K562 (cell line): ENCODE data around the gene NTN4. TPM values are rescaled to one million over a fixed set of nuclear protein-coding genes. Genes with fewer than 3 reads are reported as not detected.

ENCODE experiments used
- HMBOX1 ChIP-seq: sonication (generic); IDR thresholded peaks from 2 replicates; pipeline ENCODE4 v1.6.1; 2016
- TBP ChIP-seq: optimal IDR thresholded peaks from 2 replicates; pipeline ENCODE3; 2011; ENCODE audit warnings: low read depth, low read length, improper control_type of control experiment
- XRCC3 ChIP-seq: fragments of 450-650 bp; IDR thresholded peaks from 2 replicates; pipeline ENCODE4 v1.6.1; 2017; ENCODE audit warnings: mild to moderate bottlenecking, moderate library complexity
- polyA plus RNA-seq, 8 experiments: library from polyadenylated mRNA; depleted of rRNA in 4 of 8; stranded (reverse) in 5 of 8; unstranded in 3 of 8; fragments of >200 nt; fragmentation: Nextera tagmentation in 2 of 8; fragmentation: Illumina TruSeq in 1 of 8; extraction: Ambion mirVana in 2 of 8; extraction: Trizol in 1 of 8; gene quantifications; 2 replicates each; pipeline versions ENCODE4 v1.2.1 to v1.2.3, GENCODE V29; 2011 to 2014; ENCODE audit warnings: inconsistent platforms in 1 of 8, missing spikeins in 1 of 8
- total RNA-seq, 7 experiments: library from RNA; depleted of rRNA in 6 of 7; stranded (reverse); fragments of >200 nt in 6 of 7; fragmentation: Illumina TruSeq in 2 of 7; extraction: Trizol in 2 of 7; gene quantifications; 2 replicates each; pipeline versions ENCODE4 v1.2.1 to v1.2.3, GENCODE V29; 2011 to 2021; ENCODE audit warnings: low replicate concordance in 1 of 7
- TF ChIP-seq, protein P1 (sequence below): fragments of 200-400 bp; formaldehyde crosslinking; IDR thresholded peaks from 2 replicates; pipeline ENCODE4 v1.6.1; 2017; ENCODE audit warnings: mild to moderate bottlenecking, low read depth, low read length, moderate library complexity
- TF ChIP-seq, protein P2 (sequence below), 2 experiments: fragments of 150-350 bp in 1 of 2; IDR thresholded peaks; 2 replicates each; pipeline ENCODE4 v1.6.1; 2012 to 2016; ENCODE audit warnings: low read depth in 2 of 2, low read length in 2 of 2, mild to moderate bottlenecking in 1 of 2, moderate library complexity in 1 of 2
- TF ChIP-seq, protein P3 (sequence below): fragments of 450-650 bp; IDR thresholded peaks from 2 replicates; pipeline ENCODE4 v1.7.0; 2016; ENCODE audit warnings: borderline replicate concordance

NTN4 gene
- total and polyA plus RNA-seq, 9 of the 15 experiments (the other 6 are each of a cell fraction or from before 2014, with no cell fraction given) = 0.13 TPM; not detected in 8

DNA sequence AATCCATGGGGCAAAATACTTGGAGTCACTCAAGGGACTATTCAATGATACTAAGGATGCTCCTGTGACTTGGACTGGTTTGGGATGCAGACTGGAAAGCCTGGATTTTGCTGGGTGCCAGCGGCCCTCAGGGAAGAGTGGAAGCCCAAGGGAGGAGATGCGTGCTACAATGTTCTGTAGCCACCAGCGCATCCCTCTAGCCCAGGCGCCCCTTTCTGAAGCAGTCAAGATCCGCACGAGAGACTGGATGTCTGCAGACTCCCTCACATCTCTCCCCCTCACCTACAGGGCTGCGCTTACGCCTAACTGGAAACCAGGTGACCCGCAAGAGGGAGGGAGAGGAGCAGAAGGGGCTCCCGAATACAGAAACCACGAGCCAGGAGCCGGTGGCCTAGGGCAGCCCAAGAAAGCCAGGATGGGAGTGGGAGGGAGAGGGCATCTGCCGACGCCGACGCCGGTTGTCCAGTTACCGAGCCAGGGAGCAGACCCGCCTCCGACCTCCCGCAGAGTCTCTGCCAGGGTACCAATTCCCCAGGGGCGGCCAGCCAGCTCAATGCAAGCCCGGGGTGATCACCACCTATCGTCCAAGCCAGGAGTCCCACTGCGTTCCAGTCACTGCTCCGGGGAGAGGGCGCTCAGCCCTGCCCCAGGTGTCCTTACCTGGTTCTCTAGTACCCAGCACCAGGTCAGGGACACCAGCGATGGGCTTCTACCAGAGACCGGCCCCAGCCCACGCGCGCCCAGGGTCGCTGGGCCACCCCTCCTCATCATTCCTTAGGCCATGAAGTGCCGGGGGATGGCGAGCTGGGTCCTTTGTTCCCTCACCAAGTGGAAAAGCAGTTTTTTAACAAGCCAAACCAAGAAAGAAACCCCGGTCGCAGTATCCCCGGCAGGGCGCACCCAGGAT lies 1.2 kb downstream of the NTN4 start (continued):
- TF ChIP-seq, protein P1, sequence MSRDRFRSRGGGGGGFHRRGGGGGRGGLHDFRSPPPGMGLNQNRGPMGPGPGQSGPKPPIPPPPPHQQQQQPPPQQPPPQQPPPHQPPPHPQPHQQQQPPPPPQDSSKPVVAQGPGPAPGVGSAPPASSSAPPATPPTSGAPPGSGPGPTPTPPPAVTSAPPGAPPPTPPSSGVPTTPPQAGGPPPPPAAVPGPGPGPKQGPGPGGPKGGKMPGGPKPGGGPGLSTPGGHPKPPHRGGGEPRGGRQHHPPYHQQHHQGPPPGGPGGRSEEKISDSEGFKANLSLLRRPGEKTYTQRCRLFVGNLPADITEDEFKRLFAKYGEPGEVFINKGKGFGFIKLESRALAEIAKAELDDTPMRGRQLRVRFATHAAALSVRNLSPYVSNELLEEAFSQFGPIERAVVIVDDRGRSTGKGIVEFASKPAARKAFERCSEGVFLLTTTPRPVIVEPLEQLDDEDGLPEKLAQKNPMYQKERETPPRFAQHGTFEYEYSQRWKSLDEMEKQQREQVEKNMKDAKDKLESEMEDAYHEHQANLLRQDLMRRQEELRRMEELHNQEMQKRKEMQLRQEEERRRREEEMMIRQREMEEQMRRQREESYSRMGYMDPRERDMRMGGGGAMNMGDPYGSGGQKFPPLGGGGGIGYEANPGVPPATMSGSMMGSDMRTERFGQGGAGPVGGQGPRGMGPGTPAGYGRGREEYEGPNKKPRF = no peak
- no peak for TF ChIP-seq HMBOX1
- no peak for TF ChIP-seq XRCC3
- no peak for TF ChIP-seq TBP
- TF ChIP-seq, protein P2, sequence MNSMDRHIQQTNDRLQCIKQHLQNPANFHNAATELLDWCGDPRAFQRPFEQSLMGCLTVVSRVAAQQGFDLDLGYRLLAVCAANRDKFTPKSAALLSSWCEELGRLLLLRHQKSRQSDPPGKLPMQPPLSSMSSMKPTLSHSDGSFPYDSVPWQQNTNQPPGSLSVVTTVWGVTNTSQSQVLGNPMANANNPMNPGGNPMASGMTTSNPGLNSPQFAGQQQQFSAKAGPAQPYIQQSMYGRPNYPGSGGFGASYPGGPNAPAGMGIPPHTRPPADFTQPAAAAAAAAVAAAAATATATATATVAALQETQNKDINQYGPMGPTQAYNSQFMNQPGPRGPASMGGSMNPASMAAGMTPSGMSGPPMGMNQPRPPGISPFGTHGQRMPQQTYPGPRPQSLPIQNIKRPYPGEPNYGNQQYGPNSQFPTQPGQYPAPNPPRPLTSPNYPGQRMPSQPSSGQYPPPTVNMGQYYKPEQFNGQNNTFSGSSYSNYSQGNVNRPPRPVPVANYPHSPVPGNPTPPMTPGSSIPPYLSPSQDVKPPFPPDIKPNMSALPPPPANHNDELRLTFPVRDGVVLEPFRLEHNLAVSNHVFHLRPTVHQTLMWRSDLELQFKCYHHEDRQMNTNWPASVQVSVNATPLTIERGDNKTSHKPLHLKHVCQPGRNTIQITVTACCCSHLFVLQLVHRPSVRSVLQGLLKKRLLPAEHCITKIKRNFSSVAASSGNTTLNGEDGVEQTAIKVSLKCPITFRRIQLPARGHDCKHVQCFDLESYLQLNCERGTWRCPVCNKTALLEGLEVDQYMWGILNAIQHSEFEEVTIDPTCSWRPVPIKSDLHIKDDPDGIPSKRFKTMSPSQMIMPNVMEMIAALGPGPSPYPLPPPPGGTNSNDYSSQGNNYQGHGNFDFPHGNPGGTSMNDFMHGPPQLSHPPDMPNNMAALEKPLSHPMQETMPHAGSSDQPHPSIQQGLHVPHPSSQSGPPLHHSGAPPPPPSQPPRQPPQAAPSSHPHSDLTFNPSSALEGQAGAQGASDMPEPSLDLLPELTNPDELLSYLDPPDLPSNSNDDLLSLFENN (IDR thresholded peaks at IDR 0.05; ENCODE audit: low read depth in 2 of 2, low read length in 2 of 2) = no peak
- TF ChIP-seq, protein P3, sequence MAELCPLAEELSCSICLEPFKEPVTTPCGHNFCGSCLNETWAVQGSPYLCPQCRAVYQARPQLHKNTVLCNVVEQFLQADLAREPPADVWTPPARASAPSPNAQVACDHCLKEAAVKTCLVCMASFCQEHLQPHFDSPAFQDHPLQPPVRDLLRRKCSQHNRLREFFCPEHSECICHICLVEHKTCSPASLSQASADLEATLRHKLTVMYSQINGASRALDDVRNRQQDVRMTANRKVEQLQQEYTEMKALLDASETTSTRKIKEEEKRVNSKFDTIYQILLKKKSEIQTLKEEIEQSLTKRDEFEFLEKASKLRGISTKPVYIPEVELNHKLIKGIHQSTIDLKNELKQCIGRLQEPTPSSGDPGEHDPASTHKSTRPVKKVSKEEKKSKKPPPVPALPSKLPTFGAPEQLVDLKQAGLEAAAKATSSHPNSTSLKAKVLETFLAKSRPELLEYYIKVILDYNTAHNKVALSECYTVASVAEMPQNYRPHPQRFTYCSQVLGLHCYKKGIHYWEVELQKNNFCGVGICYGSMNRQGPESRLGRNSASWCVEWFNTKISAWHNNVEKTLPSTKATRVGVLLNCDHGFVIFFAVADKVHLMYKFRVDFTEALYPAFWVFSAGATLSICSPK = no peak
